Left lung (tissue), 10 donors: ENCODE data around the gene SAMD10. TPM values are rescaled to one million over a fixed set of nuclear protein-coding genes. Genes with fewer than 3 reads are reported as not detected.

Source experiments
- ATAC-seq: fragments of 200-7000 bp; cut with Tn5 transposase; one replicate; pipeline ENCODE4 v1.9.1; 2020; ENCODE audit warnings: moderate library complexity
- DNase-seq, 4 donors: peaks; one replicate each; pipeline ENCODE4 v3.0.0-alpha.2; 2013 to 2020
- H3K27ac ChIP-seq, 2 donors: fragments of 200-600 bp; sonication (generic) in 1 of 2; one replicate each; pipeline versions ENCODE4 v1.5.0 to v1.8.0; 2020 to 2021
- H3K27me3 ChIP-seq, 2 donors: fragments of 200-600 bp; sonication (generic) in 1 of 2; one replicate each; pipeline versions ENCODE4 v1.5.0 to v1.8.0; 2020 to 2021
- H3K36me3 ChIP-seq, 2 donors: fragments of 200-600 bp; sonication (generic) in 1 of 2; one replicate each; pipeline versions ENCODE4 v1.5.0 to v1.8.0; 2020 to 2021
- H3K4me1 ChIP-seq, 2 donors: fragments of 200-600 bp; one replicate each; pipeline ENCODE4 v1.8.0; 2021
- H3K4me3 ChIP-seq, 2 donors: fragments of 200-600 bp; sonication (generic) in 1 of 2; one replicate each; pipeline versions ENCODE4 v1.5.0 to v1.8.0; 2020 to 2021; ENCODE audit warnings: mild to moderate bottlenecking in 1 of 2
- H3K9me3 ChIP-seq, 2 donors: fragments of 200-600 bp; sonication (generic) in 1 of 2; one replicate each; pipeline versions ENCODE4 v1.5.0 to v1.8.0; 2020 to 2021
- CTCF ChIP-seq, 2 donors: fragments of 200-600 bp; sonication (generic) in 1 of 2; IDR thresholded peaks; one replicate each; pipeline versions ENCODE4 v1.5.0 to v1.8.0; 2021; ENCODE audit warnings: antibody characterized with exemption in 2 of 2
- intact Hi-C, 2 donors: fragments of 100-400 bp; cut with DNase I; formaldehyde crosslinking; loops; one replicate each; pipeline versions ENCODE4 v1.11.2 to v1.14.2; 2022
- polyA plus RNA-seq, 6 donors: library from polyadenylated mRNA; unstranded; fragments of 120-200 nt; gene quantifications; one replicate each; pipeline ENCODE4 v1.2.1, GENCODE V29; 2013; ENCODE audit not compliant: insufficient read length in 6 of 6
- total RNA-seq, 2 donors: library from RNA; stranded (reverse); fragmentation: NEBNext Ultra II Directional; extraction: Animal tissue kit (Norgen Biotek cat#: 25700); gene quantifications; one replicate each; pipeline ENCODE4 v1.2.1, GENCODE V29; 2021
- donor health status: DM: no; HTN: yes; CAD: no.
- donor health status: DM: no; HTN: no; CAD: no.

Gene SAMD10
- total and polyA plus RNA-seq, 8 donors = 4.6 to 10.5 (median 7.1) TPM

GRCh38 chr20:63943808-63944077 lies 35.7 kb downstream of the SAMD10 start:
- peak in 1 of 4 donors; percentile 62 for DNase-seq
- TF ChIP-seq CTCF (IDR thresholded peaks at IDR 0.05) = no peak
- intact Hi-C loops = no loop called here
- Histone ChIP-seq H3K9me3 (no peaks in the 10 kb centered on the region), H3K27ac (peak overlapping the region in 1 of 2 donors; percentile 73), H3K4me3 (no peak overlapping the region), H3K36me3 (peaks cover 0 to 64% of the 10 kb centered on the region in 2 donors), H3K27me3 (no peaks in the 10 kb centered on the region), H3K4me1 (peaks cover 3 to 54% of the 10 kb centered on the region in 2 donors)
- ATAC-seq = no peak

GRCh38 chr20:63942969-63943807 lies 36.3 kb downstream of the SAMD10 start:
- no peak for TF ChIP-seq CTCF (IDR thresholded peaks at IDR 0.05)
- Histone ChIP-seq H3K4me3 (no peak overlapping the region), H3K9me3 (no peaks in the 10 kb centered on the region), H3K4me1 (peaks cover 0 to 53% of the 10 kb centered on the region in 2 donors), H3K27me3 (no peaks in the 10 kb centered on the region), H3K27ac (peak overlapping the region; percentile 33 to 73), H3K36me3 (peaks cover 0 to 70% of the 10 kb centered on the region in 2 donors)
- peak in 1 of 4 donors; percentile 85 for DNase-seq
- ATAC-seq = no peak
- intact Hi-C loops = no loop called here

GRCh38 chr20:63942250-63942951 lies 37.0 kb downstream of the SAMD10 start:
- intact Hi-C loops = no loop called here
- peaks cover 0 to 45% of the 10 kb centered on the region in 2 donors for H3K4me1 ChIP-seq
- H3K9me3 ChIP-seq = no peaks in the 10 kb centered on the region
- no peak overlapping the region for H3K4me3 ChIP-seq
- DNase-seq (peak in 2 of 4 donors; percentile 30 to 86), ATAC-seq (peak; percentile 3)
- H3K36me3 ChIP-seq = peaks cover 0 to 78% of the 10 kb centered on the region in 2 donors
- no peaks in the 10 kb centered on the region for H3K27me3 ChIP-seq
- H3K27ac ChIP-seq = peak overlapping the region; percentile 33 to 73
- TF ChIP-seq CTCF (IDR thresholded peaks at IDR 0.05) = no peak

GRCh38 chr20:63941282-63942081 lies 38.0 kb downstream of the SAMD10 start:
- H3K4me3 ChIP-seq = no peak overlapping the region
- H3K9me3 ChIP-seq = no peaks in the 10 kb centered on the region
- peaks cover 0 to 38% of the 10 kb centered on the region in 2 donors for H3K4me1 ChIP-seq
- intact Hi-C loops = no loop called here
- peak overlapping the region; percentile 39 to 83 for H3K27ac ChIP-seq
- no peak for TF ChIP-seq CTCF (IDR thresholded peaks at IDR 0.05)
- H3K27me3 ChIP-seq = no peaks in the 10 kb centered on the region
- ATAC-seq (peak; percentile 16), DNase-seq (peak in 2 of 4 donors; percentile 76 to 88)
- peaks cover 0 to 87% of the 10 kb centered on the region in 2 donors for H3K36me3 ChIP-seq
